ENCODE results near the gene IFI6.

The IFI6 gene

DNA sequence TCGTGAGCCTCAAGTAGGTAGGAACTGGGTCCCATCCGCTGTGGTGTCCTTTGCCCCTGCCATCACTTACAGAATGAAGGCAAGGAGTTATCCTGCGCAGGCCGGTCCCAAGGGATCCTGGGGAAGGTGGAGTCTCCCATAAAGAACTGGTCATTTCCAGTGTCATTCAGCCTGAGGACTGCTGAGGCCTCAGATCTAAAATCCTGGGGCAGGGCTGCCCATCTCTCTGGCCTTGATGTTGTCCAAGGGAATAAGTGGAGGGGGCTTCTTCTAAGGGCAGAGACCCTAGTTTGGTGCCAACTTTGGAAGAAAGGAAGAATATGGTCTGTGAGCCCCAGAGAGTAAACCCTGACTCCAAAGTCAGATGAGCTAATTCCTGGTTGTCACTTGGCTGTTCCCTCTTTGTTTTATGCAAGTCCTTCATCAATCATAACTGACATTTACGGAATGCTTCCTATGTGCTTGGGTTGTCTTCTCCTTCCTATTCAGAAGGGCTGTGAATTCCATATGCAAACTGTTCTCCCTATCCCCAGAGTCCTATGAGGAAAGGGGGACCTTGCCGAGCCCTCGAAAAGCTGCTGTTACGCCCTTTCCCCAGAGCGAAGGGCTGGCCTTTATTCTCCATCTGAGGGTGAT, 6.9 kb downstream of the IFI6 start:
- H4K20me1 ChIP-seq = no peaks in the 10 kb centered on the region; a peak in 1 of 22 replicates
- H3K9ac ChIP-seq = peak overlapping the region in 2 of 11 experiments; percentile 90; a peak in 3 of 22 replicates
- H3K9me3 ChIP-seq (replicated peaks in 1 of 11) = no peaks in the 10 kb centered on the region
- peak overlapping the region in 7 of 11 experiments; percentile 89 to 98 (median 98); a peak in 13 of 22 replicates for H3K27ac ChIP-seq
- TF ChIP-seq Cebpa-rat (IDR thresholded peaks at IDR 0.05) = no peak
- H3K4me2 ChIP-seq = peak overlapping the region in 9 of 11 experiments; percentile 75 to 96 (median 90); a peak in 12 of 22 replicates
- no peak overlapping the region for H3K4me3 ChIP-seq
- peaks cover 56 to 100% (median 73%) of the 10 kb centered on the region in 10 experiments for H3K4me1 ChIP-seq
- no peaks in the 10 kb centered on the region for H3K27me3 ChIP-seq
- H3K36me3 ChIP-seq = peaks cover 0 to 8% (median 0%) of the 10 kb centered on the region in 11 experiments; a peak in 3 of 22 replicates

- H4K20me1 ChIP-seq = no peaks in the 10 kb centered on the region; a peak in 1 of 22 replicates
- H3K36me3 ChIP-seq = peaks cover 0 to 8% (median 0%) of the 10 kb centered on the region in 11 experiments; a peak in 3 of 22 replicates
- peak overlapping the region in 1 of 10 experiments; percentile 37; a peak in 2 of 20 replicates for H3K4me3 ChIP-seq
- H3K27ac ChIP-seq = peak overlapping the region in 10 of 11 experiments; percentile 78 to 98 (median 96); a peak in 20 of 22 replicates
- H3K9ac ChIP-seq = peak overlapping the region; percentile 5 to 90 (median 83); a peak in 19 of 22 replicates
- H3K4me1 ChIP-seq = peaks cover 58 to 96% (median 71%) of the 10 kb centered on the region in 10 experiments
- H3K4me2 ChIP-seq = peak overlapping the region; percentile 56 to 96 (median 87)
- no peaks in the 10 kb centered on the region for H3K27me3 ChIP-seq
- no peaks in the 10 kb centered on the region for H3K9me3 ChIP-seq (replicated peaks in 1 of 11)
- TF ChIP-seq Cebpa-rat (IDR thresholded peaks at IDR 0.05) = no peak
Measured at GRCh38 chr1:27664291-27664690, 7.7 kb downstream of the IFI6 start.

GRCh38 chr1:27662707-27663393, 9.1 kb downstream of the IFI6 start:
- Histone ChIP-seq H3K27ac (peak overlapping the region; percentile 60 to 98 (median 94)), H3K4me2 (peak overlapping the region; percentile 67 to 96 (median 87)), H3K4me3 (peak overlapping the region in 7 of 10 experiments; percentile 6 to 54 (median 37); a peak in 9 of 20 replicates)

DNA sequence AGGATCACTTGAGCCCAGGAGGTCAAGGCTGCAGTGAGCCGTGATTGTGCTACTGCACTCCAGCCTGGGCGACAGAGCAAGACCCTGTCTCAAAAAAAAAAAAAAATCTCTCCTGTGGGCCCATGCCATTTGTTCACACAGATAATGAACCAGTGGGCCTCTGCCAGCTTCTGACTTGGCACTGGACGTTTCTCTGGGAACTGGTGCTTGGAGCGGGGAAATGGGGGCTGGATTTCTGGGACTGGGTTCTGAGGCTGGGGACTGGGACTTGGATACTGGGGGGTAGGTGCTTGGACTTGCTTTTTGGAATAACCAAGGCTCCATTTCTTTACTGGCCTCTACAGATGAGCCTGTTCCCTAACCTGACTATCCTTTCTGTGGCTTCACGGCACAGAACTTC, 9.7 kb downstream of the IFI6 start:
- H3K9ac ChIP-seq = peak overlapping the region; percentile 54 to 90 (median 83)
- peaks cover 72 to 91% (median 79%) of the 10 kb centered on the region in 10 experiments for H3K4me1 ChIP-seq
- H3K4me2 ChIP-seq = peak overlapping the region; percentile 67 to 96 (median 87)
- no peaks in the 10 kb centered on the region for H4K20me1 ChIP-seq
- H3K4me3 ChIP-seq = peak overlapping the region in 5 of 10 experiments; percentile 36 to 54 (median 39); a peak in 6 of 20 replicates
- no peaks in the 10 kb centered on the region; a peak in 1 of 22 replicates for H3K36me3 ChIP-seq
- no peak for TF ChIP-seq Cebpa-rat (IDR thresholded peaks at IDR 0.05)
- peak overlapping the region; percentile 60 to 98 (median 94) for H3K27ac ChIP-seq
- no peaks in the 10 kb centered on the region for H3K27me3 ChIP-seq
- H3K9me3 ChIP-seq (replicated peaks in 1 of 11) = no peaks in the 10 kb centered on the region

More at GRCh38 chr1:27662707-27663393, 9.1 kb downstream of the IFI6 start:
- peaks cover 0 to 2% (median 0%) of the 10 kb centered on the region in 11 experiments; a peak in 1 of 22 replicates for H3K36me3 ChIP-seq
- H3K9me3 ChIP-seq (replicated peaks in 1 of 11) = no peaks in the 10 kb centered on the region
- no peaks in the 10 kb centered on the region for H3K27me3 ChIP-seq
- no peak for TF ChIP-seq Cebpa-rat (IDR thresholded peaks at IDR 0.05)
- H3K4me1 ChIP-seq = peaks cover 70 to 96% (median 82%) of the 10 kb centered on the region in 10 experiments
- peak overlapping the region; percentile 54 to 90 (median 83) for H3K9ac ChIP-seq
- H4K20me1 ChIP-seq = no peaks in the 10 kb centered on the region

DNA sequence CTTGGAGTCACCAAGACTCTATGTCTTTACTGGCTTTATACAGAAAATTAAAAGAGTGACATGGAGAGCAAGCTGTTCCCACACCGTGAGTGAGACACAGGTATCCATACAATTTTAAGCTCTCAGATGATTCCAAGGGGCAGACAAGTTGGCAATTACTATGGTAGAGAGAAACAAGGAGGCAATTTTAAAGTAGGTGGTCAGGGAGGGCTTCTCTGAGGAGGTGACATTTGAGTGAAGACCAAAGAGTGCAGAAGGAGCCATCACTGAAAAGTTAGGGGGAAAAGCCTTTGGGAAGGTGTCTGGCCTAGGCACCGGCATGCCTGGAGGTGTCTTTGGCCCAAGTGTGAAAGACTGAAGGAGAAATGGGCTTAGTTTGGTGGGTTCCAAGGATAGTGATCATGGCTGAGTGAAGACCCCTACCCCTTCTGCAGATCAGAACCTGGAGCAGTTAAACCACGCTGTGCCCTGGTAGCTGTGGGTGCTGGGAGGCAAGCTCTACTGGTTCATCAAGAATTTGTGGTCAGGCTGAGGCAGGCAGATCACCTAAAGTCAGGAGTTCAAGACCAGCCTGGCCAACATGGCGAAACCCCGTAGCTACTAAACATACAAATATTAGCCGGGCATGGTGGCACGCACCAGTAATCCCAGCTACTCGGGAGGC, 10.4 kb downstream of the IFI6 start:
- Histone ChIP-seq H3K4me3 (no peak overlapping the region), H3K4me2 (peak overlapping the region; percentile 67 to 96 (median 87); a peak in 21 of 22 replicates), H3K27ac (peak overlapping the region in 10 of 11 experiments; percentile 88 to 98 (median 96); a peak in 18 of 22 replicates), H3K27me3 (no peaks in the 10 kb centered on the region), H4K20me1 (no peaks in the 10 kb centered on the region), H3K4me1 (peaks cover 74 to 90% (median 80%) of the 10 kb centered on the region in 10 experiments), H3K9ac (peak overlapping the region in 4 of 11 experiments; percentile 10 to 89 (median 87); a peak in 7 of 22 replicates), H3K36me3 (no peaks in the 10 kb centered on the region; a peak in 1 of 22 replicates), H3K9me3 (replicated peaks in 1 of 11) (no peaks in the 10 kb centered on the region)
- no peak for TF ChIP-seq Cebpa-rat (IDR thresholded peaks at IDR 0.05)

DNA sequence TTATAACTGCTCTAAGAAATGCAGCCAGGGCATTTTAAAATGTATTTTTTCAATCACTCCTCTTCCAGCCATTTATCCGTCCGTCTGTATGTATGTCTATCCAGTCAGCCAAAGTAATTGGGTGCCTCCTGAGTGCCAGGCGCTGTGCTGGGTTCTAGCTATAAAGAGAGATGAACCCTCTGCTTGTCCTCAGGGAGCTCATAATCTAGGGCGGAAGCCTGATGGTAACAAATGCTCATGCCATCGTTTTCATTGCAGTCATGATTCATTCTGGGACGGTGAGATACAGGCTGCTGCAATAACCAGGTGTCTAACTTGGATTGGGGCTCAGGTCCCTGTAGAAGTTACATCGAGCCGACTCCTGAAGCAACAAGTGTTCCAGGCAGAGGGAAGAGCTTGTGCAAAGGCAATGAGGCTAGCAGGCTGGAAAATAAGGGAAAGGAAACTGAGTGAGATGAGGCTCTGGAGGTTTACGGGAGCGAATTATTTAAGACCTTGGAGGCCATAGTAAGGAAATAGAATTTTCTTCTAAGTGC, 11.6 kb downstream of the IFI6 start:
- no peaks in the 10 kb centered on the region for H3K27me3 ChIP-seq
- peaks cover 81 to 92% (median 87%) of the 10 kb centered on the region in 10 experiments for H3K4me1 ChIP-seq
- peak overlapping the region in 10 of 11 experiments; percentile 88 to 98 (median 96); a peak in 20 of 22 replicates for H3K27ac ChIP-seq
- H3K36me3 ChIP-seq = no peaks in the 10 kb centered on the region; a peak in 1 of 22 replicates
- H3K4me2 ChIP-seq = peak overlapping the region; percentile 75 to 96 (median 86)
- peak overlapping the region in 10 of 11 experiments; percentile 77 to 88 (median 85); a peak in 19 of 22 replicates for H3K9ac ChIP-seq
- no peaks in the 10 kb centered on the region for H4K20me1 ChIP-seq
- no peaks in the 10 kb centered on the region for H3K9me3 ChIP-seq (replicated peaks in 1 of 11)
- peak overlapping the region; percentile 51 to 73 (median 60); a peak in 19 of 20 replicates for H3K4me3 ChIP-seq
- TF ChIP-seq Cebpa-rat (IDR thresholded peaks at IDR 0.05) = no peak

- H3K36me3 ChIP-seq = no peaks in the 10 kb centered on the region
Measured at GRCh38 chr1:27659497-27660299, 12.3 kb downstream of the IFI6 start.

More at GRCh38 chr1:27659497-27660299, 12.3 kb downstream of the IFI6 start:
- Histone ChIP-seq H3K27me3 (no peaks in the 10 kb centered on the region), H3K9ac (peak overlapping the region; percentile 77 to 88 (median 85)), H4K20me1 (no peaks in the 10 kb centered on the region), H3K4me1 (peaks cover 78 to 92% (median 88%) of the 10 kb centered on the region in 10 experiments), H3K4me3 (peak overlapping the region; percentile 51 to 73 (median 60)), H3K9me3 (replicated peaks in 1 of 11) (no peaks in the 10 kb centered on the region), H3K27ac (peak overlapping the region; percentile 76 to 98 (median 94)), H3K4me2 (peak overlapping the region; percentile 80 to 96 (median 90))
- no peak for TF ChIP-seq Cebpa-rat (IDR thresholded peaks at IDR 0.05)
